GM13976 (cell line): ENCODE measurements around the gene KRTAP3-2.

ENCODE experiments used
- DNase-seq: peaks from one replicate; pipeline ENCODE4 v3.0.0; 2012; ENCODE audit warnings: low spot score
- in situ Hi-C: fragments of 300-500 bp; cut with MboI; formaldehyde crosslinking; loops from one replicate; pipeline ENCODE4 v1.12.0; 2022; ENCODE audit warnings: low sequenced_read_pairs, mixed read lengths, inconsistent platforms; ENCODE audit not compliant: unreplicated experiment
- TF ChIP-seq, protein P1 (sequence below): IDR thresholded peaks from 2 replicates; pipeline ENCODE4 v1.5.1; 2012; ENCODE audit warnings: borderline replicate concordance, mild to moderate bottlenecking; ENCODE audit not compliant: insufficient read depth; ENCODE audit errors: extremely low read depth, missing control alignments, control extremely low read depth

KRTAP3-2 gene

DNA sequence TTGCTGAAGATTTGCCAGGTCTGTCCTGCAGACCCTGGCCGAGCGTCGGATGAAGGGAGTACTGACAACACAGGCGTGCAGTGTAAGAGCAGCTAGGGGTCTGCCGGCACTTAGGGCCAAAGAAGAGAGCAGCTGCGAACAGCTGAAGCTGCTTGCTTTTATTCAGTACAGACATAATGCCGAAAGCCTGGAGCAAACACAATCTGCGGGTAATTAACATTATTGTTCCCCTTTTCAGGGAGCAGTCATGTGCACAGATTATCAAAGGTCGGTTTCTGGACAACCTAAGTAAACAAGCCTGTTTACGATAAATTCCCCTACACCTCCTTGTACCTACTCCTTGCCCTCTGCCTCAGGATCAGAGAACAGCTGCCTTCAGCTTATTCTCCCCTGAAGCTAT is 50.3 kb downstream of the KRTAP3-2 start:
- in situ Hi-C loops = no loop called here
- DNase-seq = no peak
- TF ChIP-seq, protein P1, sequence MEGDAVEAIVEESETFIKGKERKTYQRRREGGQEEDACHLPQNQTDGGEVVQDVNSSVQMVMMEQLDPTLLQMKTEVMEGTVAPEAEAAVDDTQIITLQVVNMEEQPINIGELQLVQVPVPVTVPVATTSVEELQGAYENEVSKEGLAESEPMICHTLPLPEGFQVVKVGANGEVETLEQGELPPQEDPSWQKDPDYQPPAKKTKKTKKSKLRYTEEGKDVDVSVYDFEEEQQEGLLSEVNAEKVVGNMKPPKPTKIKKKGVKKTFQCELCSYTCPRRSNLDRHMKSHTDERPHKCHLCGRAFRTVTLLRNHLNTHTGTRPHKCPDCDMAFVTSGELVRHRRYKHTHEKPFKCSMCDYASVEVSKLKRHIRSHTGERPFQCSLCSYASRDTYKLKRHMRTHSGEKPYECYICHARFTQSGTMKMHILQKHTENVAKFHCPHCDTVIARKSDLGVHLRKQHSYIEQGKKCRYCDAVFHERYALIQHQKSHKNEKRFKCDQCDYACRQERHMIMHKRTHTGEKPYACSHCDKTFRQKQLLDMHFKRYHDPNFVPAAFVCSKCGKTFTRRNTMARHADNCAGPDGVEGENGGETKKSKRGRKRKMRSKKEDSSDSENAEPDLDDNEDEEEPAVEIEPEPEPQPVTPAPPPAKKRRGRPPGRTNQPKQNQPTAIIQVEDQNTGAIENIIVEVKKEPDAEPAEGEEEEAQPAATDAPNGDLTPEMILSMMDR = no peak
